Cardiac fibroblast (primary cell): ENCODE measurements around the gene LARP4.
"Not testable (repeated sequence)": the region's sequence is repeated elsewhere in the genome, so short reads cannot be mapped to it uniquely, and the experiment has no call there.

ENCODE experiments used
- DNase-seq, 2 donors: peaks; one replicate each; pipeline versions ENCODE4 v3.0.0 to v3.0.0-alpha.2; 2010; ENCODE audit warnings: low read depth in 2 of 2
- H3K4me3 ChIP-seq, 2 donors: replicated peaks in 1 of 2; 1 replicate in 1 of 2; 2 replicates in 1 of 2; pipeline ENCODE4 v1.5.1; 2011; ENCODE audit warnings: low read depth in 2 of 2, low read length in 2 of 2, mild to moderate bottlenecking in 2 of 2, moderate library complexity in 1 of 2
- TF ChIP-seq, protein P1 (sequence below): IDR thresholded peaks from one replicate; pipeline ENCODE4 v1.5.1; 2011; ENCODE audit warnings: low read depth, mild to moderate bottlenecking, low read length, inconsistent platforms

Gene LARP4

DNA sequence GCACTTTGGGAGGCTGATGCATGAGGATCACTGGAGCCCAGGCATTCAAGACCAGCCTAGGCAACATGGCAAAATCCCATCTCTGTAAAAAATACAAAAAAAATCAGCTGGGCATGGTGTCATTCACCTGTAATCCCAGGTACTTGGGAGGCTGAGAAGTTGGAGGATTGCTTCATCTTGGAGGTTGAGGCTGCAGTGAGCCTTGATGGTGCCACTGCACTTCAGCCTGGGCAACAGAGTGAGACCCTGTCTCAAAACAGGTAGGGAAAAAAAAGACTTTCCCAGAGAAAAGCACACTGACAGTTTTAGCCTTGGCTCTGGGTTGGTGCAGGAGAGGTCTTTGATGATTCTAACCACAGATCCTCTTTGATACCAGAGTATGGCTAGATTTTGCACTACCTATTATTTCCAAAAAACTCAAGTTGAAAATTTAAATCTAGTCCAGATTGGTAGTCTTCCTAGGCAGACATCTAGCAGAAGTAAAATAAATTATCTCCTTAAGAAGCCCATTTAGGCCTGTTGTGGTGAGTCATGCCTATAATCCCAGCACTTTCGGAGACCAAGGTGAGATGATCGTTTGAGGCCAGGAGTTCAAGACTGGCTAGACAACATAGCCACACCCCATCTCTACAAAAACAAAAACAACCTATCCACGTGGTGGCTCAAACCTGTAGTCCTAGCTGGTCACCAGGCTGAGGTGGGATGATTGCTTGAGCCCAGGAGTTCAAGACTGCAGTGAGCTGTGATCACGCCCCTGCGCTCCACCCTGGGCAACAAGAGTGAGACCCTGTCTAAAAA, 18.6 kb downstream of the LARP4 start:
- DNase-seq = no peak
- no peak overlapping the region for H3K4me3 ChIP-seq
- TF ChIP-seq, protein P1, sequence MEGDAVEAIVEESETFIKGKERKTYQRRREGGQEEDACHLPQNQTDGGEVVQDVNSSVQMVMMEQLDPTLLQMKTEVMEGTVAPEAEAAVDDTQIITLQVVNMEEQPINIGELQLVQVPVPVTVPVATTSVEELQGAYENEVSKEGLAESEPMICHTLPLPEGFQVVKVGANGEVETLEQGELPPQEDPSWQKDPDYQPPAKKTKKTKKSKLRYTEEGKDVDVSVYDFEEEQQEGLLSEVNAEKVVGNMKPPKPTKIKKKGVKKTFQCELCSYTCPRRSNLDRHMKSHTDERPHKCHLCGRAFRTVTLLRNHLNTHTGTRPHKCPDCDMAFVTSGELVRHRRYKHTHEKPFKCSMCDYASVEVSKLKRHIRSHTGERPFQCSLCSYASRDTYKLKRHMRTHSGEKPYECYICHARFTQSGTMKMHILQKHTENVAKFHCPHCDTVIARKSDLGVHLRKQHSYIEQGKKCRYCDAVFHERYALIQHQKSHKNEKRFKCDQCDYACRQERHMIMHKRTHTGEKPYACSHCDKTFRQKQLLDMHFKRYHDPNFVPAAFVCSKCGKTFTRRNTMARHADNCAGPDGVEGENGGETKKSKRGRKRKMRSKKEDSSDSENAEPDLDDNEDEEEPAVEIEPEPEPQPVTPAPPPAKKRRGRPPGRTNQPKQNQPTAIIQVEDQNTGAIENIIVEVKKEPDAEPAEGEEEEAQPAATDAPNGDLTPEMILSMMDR = no peak

DNA sequence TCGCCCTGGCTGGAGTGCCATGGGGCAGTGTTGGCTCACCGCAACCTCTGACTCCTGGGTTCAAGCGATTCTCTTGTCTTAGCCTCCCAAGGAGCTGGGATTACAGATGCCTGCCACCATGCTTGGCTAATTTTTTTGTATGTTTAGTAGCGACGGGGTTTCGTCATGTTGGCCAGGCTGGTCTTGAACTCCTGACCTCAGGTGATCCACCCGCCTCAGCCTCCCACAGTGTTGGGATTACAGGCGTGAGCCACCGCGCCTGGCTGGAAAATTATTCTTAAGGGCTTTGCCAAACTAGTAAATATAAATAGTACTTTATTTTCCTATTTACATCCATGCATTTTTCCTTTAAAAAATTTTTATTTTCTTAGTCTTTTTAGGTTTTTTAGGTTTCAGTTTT, 22.2 kb downstream of the LARP4 start:
- not testable (repeated sequence) for H3K4me3 ChIP-seq, DNase-seq

DNA sequence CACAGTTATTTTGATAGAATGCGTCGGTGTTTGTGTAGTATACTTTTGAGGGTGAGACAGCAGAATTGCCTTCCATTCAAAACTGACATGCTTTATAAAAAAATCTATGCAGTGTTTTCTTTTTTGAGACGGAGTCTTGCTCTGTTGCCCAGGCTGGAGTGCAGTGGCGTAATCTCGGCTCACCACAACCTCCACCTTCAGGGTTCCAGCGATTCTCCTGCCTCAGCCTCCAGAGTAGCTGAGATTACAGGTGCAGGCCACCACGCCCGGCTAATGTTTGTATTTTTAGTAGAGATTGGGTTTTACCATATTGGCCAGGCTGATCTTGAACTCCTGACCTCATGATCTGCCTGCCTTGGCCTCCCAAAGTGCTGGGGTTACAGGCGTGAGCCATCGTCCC, 22.7 kb downstream of the LARP4 start:
- DNase-seq = not testable (repeated sequence)

DNA sequence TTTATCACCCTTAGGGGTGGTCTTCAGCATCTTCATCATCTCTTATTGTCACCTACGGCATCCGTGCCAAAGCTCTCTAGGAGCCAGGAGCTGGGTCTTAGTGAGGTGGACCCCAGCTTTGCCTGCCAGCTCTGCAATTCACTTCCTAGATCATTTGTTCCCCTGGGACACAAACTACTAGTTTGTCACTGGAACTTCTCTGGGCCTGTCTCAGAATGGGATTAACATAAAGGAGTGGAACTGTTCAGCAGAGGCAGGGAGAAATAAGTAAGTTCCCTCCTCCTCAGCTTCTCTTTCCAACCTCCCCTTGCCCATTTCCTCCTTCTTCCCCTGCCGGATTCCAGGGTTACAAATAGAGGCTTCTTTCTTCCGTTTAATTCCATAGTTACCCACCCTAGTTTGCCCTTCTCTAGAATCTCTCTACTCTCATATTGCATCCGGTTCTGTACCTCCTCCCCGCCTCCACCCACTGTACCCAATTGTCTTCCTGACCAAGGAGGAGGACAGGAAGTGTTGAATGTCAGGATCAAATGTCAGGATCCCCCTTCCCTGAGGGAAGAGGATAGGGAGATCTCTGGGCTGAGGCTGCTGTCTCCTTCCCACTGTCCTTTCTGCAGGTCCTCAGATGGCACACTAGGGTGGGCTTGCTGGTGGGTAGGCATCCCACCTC, 25.0 kb downstream of the LARP4 start:
- H3K4me3 ChIP-seq = no peak overlapping the region
- DNase-seq = no peak
- TF ChIP-seq, protein P1 = no peak

More for the DNA sequence above, 22.7 kb downstream of the LARP4 start:
- not testable (repeated sequence) for H3K4me3 ChIP-seq

DNA sequence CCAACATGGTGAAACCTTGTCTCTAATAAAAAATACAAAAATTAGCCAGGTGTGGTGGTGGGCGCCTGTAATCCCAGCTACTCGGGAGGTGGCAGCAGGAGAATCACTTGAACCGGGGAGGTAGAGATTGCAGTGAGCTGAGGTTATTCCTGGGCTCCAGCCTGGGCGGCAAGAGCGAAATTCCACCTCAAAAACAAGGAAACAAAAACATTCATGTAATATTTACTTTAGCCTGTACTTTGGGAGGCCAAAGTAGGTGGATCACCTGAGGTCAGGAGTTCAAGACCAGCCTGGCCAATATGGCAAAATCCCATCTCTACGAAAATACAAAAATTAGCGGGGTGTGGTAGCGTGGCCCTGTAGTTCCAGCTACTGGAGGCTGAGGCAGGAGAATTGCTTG, 31.0 kb downstream of the LARP4 start:
- not testable (repeated sequence) for H3K4me3 ChIP-seq, DNase-seq

DNA sequence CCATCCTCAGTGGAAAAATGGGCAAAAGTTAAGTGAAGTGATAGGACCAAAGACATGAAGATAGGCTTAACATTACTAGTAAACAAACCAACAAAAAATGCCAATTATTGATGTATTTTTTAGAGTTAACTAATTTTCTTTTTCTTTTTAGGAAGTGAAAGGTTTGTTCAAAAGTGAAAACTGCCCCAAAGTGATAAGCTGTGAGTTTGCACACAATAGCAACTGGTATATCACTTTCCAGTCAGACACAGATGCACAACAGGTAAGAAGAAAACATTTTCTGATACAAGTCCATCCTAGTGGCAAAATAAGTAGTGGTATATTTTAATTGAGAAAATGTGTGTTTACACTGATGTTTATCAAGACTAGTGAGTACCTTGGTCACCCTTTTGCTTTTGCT, 39.6 kb downstream of the LARP4 start:
- no peak for DNase-seq
- no peak overlapping the region for H3K4me3 ChIP-seq
- TF ChIP-seq, protein P1 = no peak

DNA sequence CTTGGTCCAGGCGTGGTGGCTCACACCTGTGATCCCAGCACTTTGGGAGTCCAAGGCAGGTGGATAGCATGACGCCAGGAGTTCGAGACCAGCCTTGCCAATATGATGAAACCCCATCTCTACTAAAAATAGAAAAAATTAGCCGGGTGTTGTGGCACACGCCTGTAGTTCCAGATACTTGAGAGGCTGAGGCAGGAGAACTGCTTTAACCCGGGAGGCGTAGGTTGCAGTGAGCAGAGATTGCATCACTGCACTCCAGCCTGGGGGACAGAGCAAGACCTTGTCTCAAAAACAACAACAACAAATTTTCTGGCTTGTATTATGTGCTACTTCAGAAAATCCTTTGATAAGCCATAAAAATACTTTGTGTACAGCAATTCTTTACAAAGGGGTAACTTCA, 41.1 kb downstream of the LARP4 start:
- no peak overlapping the region for H3K4me3 ChIP-seq
- TF ChIP-seq, protein P1 = no peak
- DNase-seq = no peak

DNA sequence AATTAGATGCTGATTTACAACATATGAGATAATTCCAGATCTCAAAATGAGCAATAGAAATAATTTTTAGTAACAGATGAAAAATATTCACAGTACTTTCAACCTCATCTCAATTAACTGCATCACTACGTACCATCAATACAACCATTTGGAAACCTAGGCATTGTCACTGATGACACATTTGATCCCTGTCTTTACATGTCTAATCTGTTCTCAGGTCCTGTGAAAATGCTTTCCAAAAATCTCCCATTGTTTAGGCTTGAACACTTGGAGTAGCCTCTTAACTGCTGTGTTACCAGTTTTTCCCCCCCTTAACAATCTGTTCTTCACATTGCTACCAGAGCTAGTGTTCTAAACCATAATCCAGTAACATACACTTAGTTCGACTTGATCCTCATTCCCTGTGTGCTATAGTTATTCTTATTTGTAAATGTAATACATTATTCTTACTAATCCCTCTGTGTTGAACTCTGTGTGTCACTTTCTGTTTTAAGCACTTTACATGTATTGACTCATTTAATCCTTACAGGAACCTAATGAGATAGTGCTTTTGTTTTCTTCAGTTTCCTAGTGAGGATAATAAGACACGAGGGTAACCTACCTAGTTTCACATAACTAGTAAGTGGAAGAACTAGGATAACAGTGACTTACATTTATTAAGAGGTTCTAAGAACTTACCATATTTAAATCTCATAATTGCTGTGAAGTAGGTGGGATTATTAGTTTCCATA, 41.7 kb downstream of the LARP4 start:
- TF ChIP-seq, protein P1 = no peak
- DNase-seq = no peak
- H3K4me3 ChIP-seq = no peak overlapping the region

DNA sequence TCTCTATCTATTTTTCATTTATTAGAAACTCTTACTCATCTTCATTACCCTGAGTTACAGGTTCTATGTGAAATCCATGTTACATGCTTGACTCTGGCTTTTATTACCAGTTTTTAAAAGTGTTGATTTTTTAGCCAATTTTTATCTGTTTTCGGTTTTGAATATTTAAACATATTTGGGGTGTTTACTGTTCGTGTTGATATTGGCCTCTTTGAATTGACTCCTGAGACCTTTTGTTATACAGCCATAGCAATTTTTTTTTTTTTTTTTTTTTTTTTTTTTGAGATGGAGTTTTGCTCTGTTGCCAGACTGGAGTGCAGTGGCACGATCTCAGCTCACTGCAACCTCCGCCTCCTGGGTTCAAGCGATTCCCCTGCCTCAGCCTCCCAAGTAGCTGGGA, 49.0 kb downstream of the LARP4 start:
- H3K4me3 ChIP-seq, DNase-seq: not testable (repeated sequence)
